GM12892 (cell line): Measurements from ENCODE around the gene C12orf75.

Experiments
- POLR2A ChIP-seq: IDR thresholded peaks from 2 replicates; pipeline ENCODE4 v1.6.1; 2011; ENCODE audit warnings: low read depth, low read length, control low read depth
- TAF1 ChIP-seq: IDR thresholded peaks from 2 replicates; pipeline ENCODE4 v1.6.1; 2011; ENCODE audit warnings: low read depth, mild to moderate bottlenecking, control low read depth, low read length, borderline replicate concordance

- no peak for TF ChIP-seq POLR2A
- no peak for TF ChIP-seq TAF1
Observed at GRCh38 chr12:105321125-105321524, 9.4 kb upstream of the C12orf75 start.
